Vagina (tissue), 2 donors: ENCODE measurements around the gene PGAP1.

Source experiments
- POLR2A ChIP-seq, 2 donors: fragments of 450-650 bp; IDR thresholded peaks; one replicate each; pipeline ENCODE4 v1.6.1; 2017; ENCODE audit warnings: antibody characterized with exemption in 2 of 2, mild to moderate bottlenecking in 2 of 2, moderate library complexity in 2 of 2
- POLR2AphosphoS5 ChIP-seq, 2 donors: sonication (generic); formaldehyde crosslinking; IDR thresholded peaks; one replicate each; pipeline ENCODE4 v1.9.0; 2017; ENCODE audit warnings: antibody characterized with exemption in 2 of 2, mild to moderate bottlenecking in 2 of 2, low read depth in 1 of 2; ENCODE audit not compliant: insufficient read depth in 1 of 2
- TF ChIP-seq, protein P1 (sequence below), 3 experiments: fragments of 450-650 bp in 2 of 3; fragments of 200-600 bp in 1 of 3; sonication (generic) in 1 of 3; IDR thresholded peaks; one replicate each; pipeline ENCODE4 v1.5.1; 2017 to 2019; ENCODE audit warnings: antibody characterized with exemption in 3 of 3, mild to moderate bottlenecking in 2 of 3, moderate library complexity in 2 of 3

DNA sequence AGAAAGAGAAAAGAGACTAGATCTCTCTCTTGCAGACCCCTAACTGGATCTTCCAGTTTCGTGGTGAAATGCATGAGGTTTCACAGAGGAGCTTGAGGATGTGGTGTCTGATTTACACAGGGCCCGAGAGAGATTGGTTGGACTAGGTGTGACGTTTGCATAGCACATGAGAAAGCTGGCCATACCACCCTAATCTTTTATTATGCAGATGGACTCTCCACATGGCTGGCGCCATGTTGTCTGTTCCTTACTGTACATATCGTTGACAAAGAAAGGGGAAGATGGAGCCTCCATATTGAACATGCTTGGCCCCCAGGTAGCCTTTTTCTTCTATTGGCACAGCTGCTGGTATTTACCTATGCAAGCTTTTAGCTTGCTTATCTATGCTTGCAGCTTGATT, 27.5 kb upstream of the PGAP1 start:
- TF ChIP-seq, protein P1, sequence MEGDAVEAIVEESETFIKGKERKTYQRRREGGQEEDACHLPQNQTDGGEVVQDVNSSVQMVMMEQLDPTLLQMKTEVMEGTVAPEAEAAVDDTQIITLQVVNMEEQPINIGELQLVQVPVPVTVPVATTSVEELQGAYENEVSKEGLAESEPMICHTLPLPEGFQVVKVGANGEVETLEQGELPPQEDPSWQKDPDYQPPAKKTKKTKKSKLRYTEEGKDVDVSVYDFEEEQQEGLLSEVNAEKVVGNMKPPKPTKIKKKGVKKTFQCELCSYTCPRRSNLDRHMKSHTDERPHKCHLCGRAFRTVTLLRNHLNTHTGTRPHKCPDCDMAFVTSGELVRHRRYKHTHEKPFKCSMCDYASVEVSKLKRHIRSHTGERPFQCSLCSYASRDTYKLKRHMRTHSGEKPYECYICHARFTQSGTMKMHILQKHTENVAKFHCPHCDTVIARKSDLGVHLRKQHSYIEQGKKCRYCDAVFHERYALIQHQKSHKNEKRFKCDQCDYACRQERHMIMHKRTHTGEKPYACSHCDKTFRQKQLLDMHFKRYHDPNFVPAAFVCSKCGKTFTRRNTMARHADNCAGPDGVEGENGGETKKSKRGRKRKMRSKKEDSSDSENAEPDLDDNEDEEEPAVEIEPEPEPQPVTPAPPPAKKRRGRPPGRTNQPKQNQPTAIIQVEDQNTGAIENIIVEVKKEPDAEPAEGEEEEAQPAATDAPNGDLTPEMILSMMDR (IDR thresholded peaks at IDR 0.05), result no peak
- no peak for TF ChIP-seq POLR2A (IDR thresholded peaks at IDR 0.05)
- no peak for TF ChIP-seq POLR2AphosphoS5 (IDR thresholded peaks at IDR 0.05; ENCODE audit: insufficient read depth in 1 of 2, low read depth in 1 of 2)
